ENCODE data around the gene SFXN2.

GRCh38 chr10:102670065-102670670 is 44.3 kb upstream of the SFXN2 start:
- TF ChIP-seq POLR2A (IDR thresholded peaks at IDR 0.05; ENCODE audit: low read length) (no peak), GATA1 (IDR thresholded peaks at IDR 0.05; ENCODE audit: low read depth, low read length) (no peak)

Data from erythroblast (primary cell).